Neural progenitor cell (in vitro differentiated cells): ENCODE measurements around the gene NPR3. TPM values are rescaled to one million over a fixed set of nuclear protein-coding genes. Genes with fewer than 3 reads are reported as not detected.
A peak's percentile ranks its signal among the peaks of the same experiment; 100 is the strongest.

Experiments
- DNase-seq: peaks from one replicate; pipeline ENCODE4 v3.0.0-alpha.2; 2016; ENCODE audit warnings: low spot score
- H2AFZ ChIP-seq: fragments of 200-600 bp; sonication (generic); replicated peaks from 2 replicates; pipeline ENCODE4 v1.6.1; 2016; ENCODE audit warnings: antibody characterized with exemption
- H3F3A ChIP-seq: fragments of 200-600 bp; sonication (generic); 2 replicates; pipeline ENCODE4 v1.6.1; 2016; ENCODE audit warnings: antibody characterized with exemption, low read depth
- H3K27ac ChIP-seq: fragments of 200-600 bp; sonication (generic); 2 replicates; pipeline ENCODE4 v1.5.1; 2016; ENCODE audit warnings: mild to moderate bottlenecking
- H3K27me3 ChIP-seq: fragments of 200-600 bp; sonication (generic); 2 replicates; pipeline ENCODE4 v1.6.1; 2016; ENCODE audit warnings: mild to moderate bottlenecking, moderate library complexity
- H3K36me3 ChIP-seq: fragments of 200-600 bp; sonication (generic); 2 replicates; pipeline ENCODE4 v1.5.1; 2016
- H3K4me1 ChIP-seq: fragments of 200-600 bp; sonication (generic); 2 replicates; pipeline ENCODE4 v1.6.1; 2016; ENCODE audit warnings: mixed run types
- H3K4me2 ChIP-seq: fragments of 200-600 bp; sonication (generic); 2 replicates; pipeline ENCODE4 v1.6.1; 2016
- H3K4me3 ChIP-seq: fragments of 200-600 bp; sonication (generic); 2 replicates; pipeline ENCODE4 v1.5.1; 2016
- H3K79me2 ChIP-seq: fragments of 200-600 bp; sonication (generic); 2 replicates; pipeline ENCODE4 v1.6.1; 2016; ENCODE audit warnings: low read depth
- H3K9ac ChIP-seq: fragments of 200-600 bp; sonication (generic); 2 replicates; pipeline ENCODE4 v1.6.1; 2016
- H3K9me3 ChIP-seq: fragments of 200-600 bp; sonication (generic); 2 replicates; pipeline ENCODE4 v1.5.1; 2016; ENCODE audit warnings: low read depth
- H4K20me1 ChIP-seq: fragments of 200-600 bp; sonication (generic); 2 replicates; pipeline ENCODE4 v1.6.1; 2016; ENCODE audit warnings: low read depth
- H3K27ac Mint-ChIP-seq: 3 replicates; pipeline ENCODE4 v1.8.0; 2021; ENCODE audit warnings: mixed read lengths
- H3K27me3 Mint-ChIP-seq: 2 replicates; pipeline ENCODE4 v1.8.0; 2022; ENCODE audit warnings: low read depth, mild to moderate bottlenecking, inconsistent platforms, moderate library complexity, mixed read lengths; ENCODE audit not compliant: insufficient read depth
- H3K36me3 Mint-ChIP-seq: 3 replicates; pipeline ENCODE4 v1.8.0; 2021; ENCODE audit warnings: mixed read lengths
- H3K4me1 Mint-ChIP-seq: 3 replicates; pipeline ENCODE4 v1.8.0; 2021; ENCODE audit warnings: mixed read lengths
- H3K4me3 Mint-ChIP-seq: 3 replicates; pipeline ENCODE4 v1.8.0; 2021; ENCODE audit warnings: mild to moderate bottlenecking, moderate library complexity, mixed read lengths
- H3K9me3 Mint-ChIP-seq: 3 replicates; pipeline ENCODE4 v1.8.0; 2020; ENCODE audit warnings: mixed read lengths
- EZH2 ChIP-seq: fragments of 200-600 bp; sonication (generic); IDR thresholded peaks from 2 replicates; pipeline ENCODE4 v1.6.1; 2017; ENCODE audit warnings: antibody characterized with exemption, mild to moderate bottlenecking, moderate library complexity
- EZH2phosphoT487 ChIP-seq: fragments of 200-600 bp; sonication (generic); IDR thresholded peaks from 2 replicates; pipeline ENCODE4 v1.6.1; 2017; ENCODE audit warnings: antibody characterized with exemption
- total RNA-seq: library from RNA; depleted of rRNA; stranded (reverse); fragments of >200 nt; gene quantifications from 2 replicates; pipeline ENCODE4 v1.2.3, GENCODE V29; 2015; ENCODE audit warnings: low replicate concordance
- TF ChIP-seq, protein P1 (sequence below): fragments of 200-600 bp; sonication (generic); IDR thresholded peaks from 2 replicates; pipeline ENCODE4 v1.5.1; 2017; ENCODE audit warnings: antibody characterized with exemption, mild to moderate bottlenecking

NPR3 gene
- total RNA-seq, 1 donor from 2014 or later: not detected

DNA sequence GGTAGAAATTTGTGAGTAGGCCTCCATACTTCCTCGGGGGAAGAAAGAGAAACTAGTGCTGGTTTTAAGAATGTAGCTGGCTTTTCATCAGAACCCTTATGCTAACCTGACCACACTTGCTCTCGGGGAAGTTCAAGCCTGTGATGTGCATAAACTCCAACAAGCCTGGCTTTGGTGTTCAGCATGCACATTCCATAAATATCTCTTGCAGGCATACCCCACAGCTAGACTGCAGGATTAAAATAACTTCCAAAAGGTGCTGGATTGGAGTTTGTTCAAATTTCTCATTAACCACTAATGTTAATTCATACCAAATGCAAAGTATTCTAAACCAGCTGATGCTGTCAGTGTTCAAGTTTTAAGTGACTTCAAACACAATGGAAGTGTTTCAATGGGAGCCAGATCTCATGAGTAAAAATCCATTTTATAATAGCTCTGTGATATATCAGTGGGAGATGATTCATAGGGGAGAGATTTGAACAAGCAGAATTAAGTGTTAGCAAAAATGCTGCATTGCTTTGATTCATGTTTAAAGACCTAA, 79.4 kb downstream of the NPR3 start:
- no peak overlapping the region for H3K9ac ChIP-seq
- no peaks in the 10 kb centered on the region for H3K36me3 ChIP-seq

DNA sequence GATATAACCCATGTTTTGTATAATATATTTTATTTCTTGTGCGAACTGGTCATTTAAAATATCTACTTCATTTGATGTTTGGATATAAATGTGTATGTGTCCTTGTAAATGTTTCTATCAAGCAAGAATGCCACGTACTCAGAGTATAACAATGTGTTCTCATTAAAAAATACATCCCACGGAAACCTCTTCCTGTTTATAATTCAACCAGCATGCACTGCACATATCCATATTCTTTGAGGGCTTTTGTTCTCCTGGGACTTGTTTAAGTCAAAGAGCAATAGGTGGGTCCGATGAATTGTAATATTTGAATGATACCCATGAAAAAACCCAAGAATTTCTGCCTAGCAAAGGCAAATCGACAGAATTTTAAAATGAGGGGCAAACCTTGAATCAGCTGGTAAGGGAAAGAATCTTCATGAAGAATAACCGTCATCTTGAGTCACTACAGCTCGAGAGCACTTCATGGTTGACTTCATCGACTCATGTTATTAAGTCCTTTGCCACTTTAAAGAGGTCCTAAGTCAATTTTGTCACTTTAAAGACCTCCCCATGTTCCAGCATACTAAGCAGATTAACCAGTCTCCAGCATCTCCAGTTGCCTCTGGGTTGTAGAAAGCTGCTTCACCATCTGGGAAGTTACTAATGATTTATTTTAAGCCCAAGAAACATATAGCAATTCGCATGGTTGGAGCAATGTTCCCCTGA, 80.6 kb downstream of the NPR3 start:
- no peak for DNase-seq
- Histone ChIP-seq H3K36me3 (no peaks in the 10 kb centered on the region), H2AFZ (no peak overlapping the region), H3K79me2 (no peaks in the 10 kb centered on the region), H3F3A (no peaks in the 10 kb centered on the region), H3K9ac (no peak overlapping the region), H3K4me1 (no peaks in the 10 kb centered on the region), H3K9me3 (no peaks in the 10 kb centered on the region), H3K4me3 (no peak overlapping the region), H3K4me2 (no peak overlapping the region), H3K27ac (no peak overlapping the region), H3K27me3 (no peaks in the 10 kb centered on the region), H4K20me1 (no peaks in the 10 kb centered on the region)
- H3K9me3 Mint-ChIP-seq: peaks cover 6% of the 10 kb centered on the region
- no peaks in the 10 kb centered on the region for H3K36me3 Mint-ChIP-seq
- no peak overlapping the region for H3K4me3 Mint-ChIP-seq
- peaks cover 3% of the 10 kb centered on the region for H3K4me1 Mint-ChIP-seq
- no peak overlapping the region for H3K27ac Mint-ChIP-seq
- TF ChIP-seq EZH2 (no peak), EZH2phosphoT487 (no peak)
- TF ChIP-seq, protein P1, sequence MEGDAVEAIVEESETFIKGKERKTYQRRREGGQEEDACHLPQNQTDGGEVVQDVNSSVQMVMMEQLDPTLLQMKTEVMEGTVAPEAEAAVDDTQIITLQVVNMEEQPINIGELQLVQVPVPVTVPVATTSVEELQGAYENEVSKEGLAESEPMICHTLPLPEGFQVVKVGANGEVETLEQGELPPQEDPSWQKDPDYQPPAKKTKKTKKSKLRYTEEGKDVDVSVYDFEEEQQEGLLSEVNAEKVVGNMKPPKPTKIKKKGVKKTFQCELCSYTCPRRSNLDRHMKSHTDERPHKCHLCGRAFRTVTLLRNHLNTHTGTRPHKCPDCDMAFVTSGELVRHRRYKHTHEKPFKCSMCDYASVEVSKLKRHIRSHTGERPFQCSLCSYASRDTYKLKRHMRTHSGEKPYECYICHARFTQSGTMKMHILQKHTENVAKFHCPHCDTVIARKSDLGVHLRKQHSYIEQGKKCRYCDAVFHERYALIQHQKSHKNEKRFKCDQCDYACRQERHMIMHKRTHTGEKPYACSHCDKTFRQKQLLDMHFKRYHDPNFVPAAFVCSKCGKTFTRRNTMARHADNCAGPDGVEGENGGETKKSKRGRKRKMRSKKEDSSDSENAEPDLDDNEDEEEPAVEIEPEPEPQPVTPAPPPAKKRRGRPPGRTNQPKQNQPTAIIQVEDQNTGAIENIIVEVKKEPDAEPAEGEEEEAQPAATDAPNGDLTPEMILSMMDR: no peak
- H3K27me3 Mint-ChIP-seq: no peaks in the 10 kb centered on the region

More for the DNA sequence above, 79.4 kb downstream of the NPR3 start:
- Mint-ChIP-seq H3K36me3 (no peaks in the 10 kb centered on the region), H3K9me3 (peaks cover 3% of the 10 kb centered on the region), H3K27me3 (no peaks in the 10 kb centered on the region), H3K4me1 (peaks cover 9% of the 10 kb centered on the region), H3K27ac (no peak overlapping the region), H3K4me3 (no peak overlapping the region)
- Histone ChIP-seq H4K20me1 (no peaks in the 10 kb centered on the region), H3F3A (no peaks in the 10 kb centered on the region), H3K9me3 (no peaks in the 10 kb centered on the region), H3K4me3 (no peak overlapping the region), H3K4me2 (no peak overlapping the region), H3K27ac (no peak overlapping the region), H3K79me2 (no peaks in the 10 kb centered on the region), H3K27me3 (no peaks in the 10 kb centered on the region), H3K4me1 (no peaks in the 10 kb centered on the region), H2AFZ (no peak overlapping the region)
- no peak for DNase-seq
- TF ChIP-seq EZH2: no peak
- TF ChIP-seq, protein P1: no peak
- no peak for TF ChIP-seq EZH2phosphoT487

DNA sequence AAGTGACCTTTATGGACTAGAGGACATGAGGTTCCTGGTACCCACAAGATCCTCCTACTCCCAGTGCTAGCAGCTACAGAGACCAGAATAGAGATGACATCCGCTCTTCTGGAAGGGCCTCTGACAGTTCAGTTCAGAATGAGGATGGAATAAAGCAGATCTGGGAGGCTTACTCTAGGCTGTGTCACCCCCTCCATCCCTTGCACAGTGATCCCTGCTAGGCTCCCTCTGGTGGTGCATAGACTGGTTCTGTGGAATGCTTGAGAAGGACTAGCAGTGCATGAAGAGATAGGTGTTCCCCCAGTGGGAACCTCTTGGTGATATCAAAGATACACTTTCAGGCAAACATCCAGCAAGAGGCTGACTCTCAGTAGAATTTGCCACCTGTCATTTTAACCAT, 83.0 kb downstream of the NPR3 start:
- no peak overlapping the region for H3K4me3 Mint-ChIP-seq
- no peak overlapping the region for H3K27ac Mint-ChIP-seq
- no peak overlapping the region for H3K4me2 ChIP-seq
- no peaks in the 10 kb centered on the region for H3K36me3 Mint-ChIP-seq
- H3K79me2 ChIP-seq: no peaks in the 10 kb centered on the region
- no peak overlapping the region for H3K9ac ChIP-seq
- TF ChIP-seq, protein P1: peak; percentile 29
- TF ChIP-seq EZH2 (no peak), EZH2phosphoT487 (no peak)
- H3K4me3 ChIP-seq: no peak overlapping the region
- no peaks in the 10 kb centered on the region for H3K36me3 ChIP-seq
- no peak overlapping the region for H3K27ac ChIP-seq
- H3K9me3 Mint-ChIP-seq: peaks cover 6% of the 10 kb centered on the region
- no peaks in the 10 kb centered on the region for H3K27me3 ChIP-seq
- H3F3A ChIP-seq: no peaks in the 10 kb centered on the region
- H3K4me1 ChIP-seq: no peaks in the 10 kb centered on the region
- no peaks in the 10 kb centered on the region for H3K27me3 Mint-ChIP-seq
- no peaks in the 10 kb centered on the region for H4K20me1 ChIP-seq
- H3K4me1 Mint-ChIP-seq: peaks cover 3% of the 10 kb centered on the region
- H2AFZ ChIP-seq: no peak overlapping the region
- H3K9me3 ChIP-seq: no peaks in the 10 kb centered on the region
- peak; percentile 5 for DNase-seq
